Measurements from ENCODE around the gene DIP2A. TPM values are rescaled to one million over a fixed set of nuclear protein-coding genes. Genes with fewer than 3 reads are reported as not detected.

The DIP2A gene
- total and polyA plus RNA-seq, 9 donors: 20.5 to 40.3 (median 32.0) TPM

GRCh38 chr21:46439906-46440305 lies 18.8 kb upstream of the DIP2A start:
- TF ChIP-seq CTCF (IDR thresholded peaks at IDR 0.05): no peak
- TF ChIP-seq EP300 (IDR thresholded peaks at IDR 0.05): no peak
- no peak for TF ChIP-seq POLR2A (IDR thresholded peaks at IDR 0.05)
- Histone ChIP-seq H3K4me3 (no peak overlapping the region), H3K4me1 (ENCODE audit: insufficient read depth) (no peaks in the 10 kb centered on the region), H3K36me3 (no peaks in the 10 kb centered on the region), H3K9me3 (no peaks in the 10 kb centered on the region), H3K27me3 (no peaks in the 10 kb centered on the region), H3K27ac (no peak overlapping the region)
- DNase-seq: no peak
- intact Hi-C loops (cut with DNase I): no loop called here
- 84 to 89% (median 86%) methylated on average over 18 of the region's 18 CpGs for WGBS, 3 donors

GRCh38 chr21:46441331-46441730 lies 17.4 kb upstream of the DIP2A start:
- DNase-seq: no peak
- H3K27me3 ChIP-seq: no peaks in the 10 kb centered on the region
- no peaks in the 10 kb centered on the region for H3K9me3 ChIP-seq
- no peaks in the 10 kb centered on the region for H3K36me3 ChIP-seq
- intact Hi-C loops (cut with DNase I): no loop called here
- TF ChIP-seq CTCF (IDR thresholded peaks at IDR 0.05) (no peak), EP300 (IDR thresholded peaks at IDR 0.05) (no peak), POLR2A (IDR thresholded peaks at IDR 0.05) (no peak)
- no peak overlapping the region for H3K4me3 ChIP-seq
- H3K4me1 ChIP-seq (ENCODE audit: insufficient read depth): no peaks in the 10 kb centered on the region
- 89 to 98% (median 94%) methylated on average over 14 of the region's 14 CpGs for WGBS, 3 donors
- no peak overlapping the region for H3K27ac ChIP-seq

- intact Hi-C loops (cut with DNase I): no loop called here
- no peaks in the 10 kb centered on the region for H3K36me3 ChIP-seq
Measured at GRCh38 chr21:46441961-46442498, 16.7 kb upstream of the DIP2A start.

GRCh38 chr21:46442938-46443337 lies 15.8 kb upstream of the DIP2A start:
- TF ChIP-seq CTCF (IDR thresholded peaks at IDR 0.05): no peak
- no peak for TF ChIP-seq EP300 (IDR thresholded peaks at IDR 0.05)
- TF ChIP-seq POLR2A (IDR thresholded peaks at IDR 0.05): no peak
- H3K27me3 ChIP-seq: no peaks in the 10 kb centered on the region
- intact Hi-C loops (cut with DNase I): no loop called here
- DNase-seq: no peak
- H3K36me3 ChIP-seq: no peaks in the 10 kb centered on the region
- H3K4me1 ChIP-seq (ENCODE audit: insufficient read depth): no peaks in the 10 kb centered on the region
- WGBS, 3 donors: 61 to 74% (median 74%) methylated on average over 15 of the region's 15 CpGs
- no peak overlapping the region for H3K27ac ChIP-seq
- no peak overlapping the region for H3K4me3 ChIP-seq
- H3K9me3 ChIP-seq: no peaks in the 10 kb centered on the region

More at GRCh38 chr21:46441961-46442498, 16.7 kb upstream of the DIP2A start:
- TF ChIP-seq EP300 (IDR thresholded peaks at IDR 0.05): no peak
- no peak for TF ChIP-seq CTCF (IDR thresholded peaks at IDR 0.05)
- no peak for TF ChIP-seq POLR2A (IDR thresholded peaks at IDR 0.05)
- no peaks in the 10 kb centered on the region for H3K4me1 ChIP-seq (ENCODE audit: insufficient read depth)
- no peak for DNase-seq
- H3K27ac ChIP-seq: no peak overlapping the region
- H3K27me3 ChIP-seq: no peaks in the 10 kb centered on the region
- no peaks in the 10 kb centered on the region for H3K9me3 ChIP-seq
- H3K4me3 ChIP-seq: no peak overlapping the region
- 94 to 97% (median 95%) methylated on average over 22 to 23 of the region's 23 CpGs for WGBS, 3 donors

Data from ovary (tissue), 9 donors.